B cell (primary cell): ENCODE results near the gene LSM5. TPM values are rescaled to one million over a fixed set of nuclear protein-coding genes. Genes with fewer than 3 reads are reported as not detected.

Experiments used
- ATAC-seq: fragments of 200-7000 bp; cut with Tn5 transposase; one replicate; pipeline ENCODE4 v1.10.0; 2021; ENCODE audit warnings: low read depth, mild to moderate bottlenecking, moderate number of reproducible peaks, moderate library complexity
- CTCF ChIA-PET: fragments of 350-600 bp; sonication (Branson Sonifier 250); formaldehyde crosslinking; loops from one replicate; lab custom pipeline; 2021; ENCODE audit warnings: antibody characterized with exemption, inconsistent platforms; lab: Charles Lee
- POLR2A ChIA-PET: fragments of 350-600 bp; sonication (Branson Sonifier 250); formaldehyde crosslinking; loops from one replicate; lab custom pipeline; 2021; ENCODE audit warnings: antibody characterized with exemption; lab: Charles Lee
- DNase-seq: peaks from one replicate; pipeline ENCODE4 v3.0.0; 2013
- H2AFZ ChIP-seq: 2 replicates; pipeline ENCODE4 v1.6.1; 2012; ENCODE audit warnings: mild to moderate bottlenecking, low read depth, low read length; ENCODE audit not compliant: insufficient read depth, poor library complexity, severe bottlenecking
- H3K27ac ChIP-seq, 2 donors: 1 replicate in 1 of 2; 2 replicates in 1 of 2; pipeline ENCODE4 v1.5.1; 2012 to 2013; ENCODE audit warnings: low read length in 2 of 2, mild to moderate bottlenecking in 2 of 2, moderate library complexity in 1 of 2
- H3K27me3 ChIP-seq, 4 experiments: fragments of 200-600 bp in 1 of 4; sonication (generic) in 1 of 4; replicated peaks in 1 of 4; 1 replicate in 2 of 4; 2 replicates in 2 of 4; pipeline versions ENCODE4 v1.6.1 to v1.7.0; 2013 to 2016; ENCODE audit warnings: low read length in 3 of 4, mild to moderate bottlenecking in 2 of 4, mixed read lengths in 1 of 4, moderate library complexity in 1 of 4; ENCODE audit not compliant: insufficient read depth in 4 of 4, control insufficient read depth in 3 of 4; ENCODE audit errors: control extremely low read depth in 1 of 4
- H3K36me3 ChIP-seq, 2 experiments: replicated peaks in 1 of 2; 1 replicate in 1 of 2; 2 replicates in 1 of 2; pipeline versions ENCODE4 v1.6.1 to v1.7.1; 2013; ENCODE audit warnings: low read length in 1 of 2; ENCODE audit not compliant: insufficient read depth in 2 of 2, control insufficient read depth in 1 of 2; ENCODE audit errors: control extremely low read depth in 1 of 2, extremely low read depth in 1 of 2
- H3K4me1 ChIP-seq, 2 donors: fragments of 200-600 bp in 1 of 2; sonication (generic) in 1 of 2; 1 replicate in 1 of 2; 2 replicates in 1 of 2; pipeline versions ENCODE4 v1.5.1 to v1.6.1; 2013 to 2017; ENCODE audit warnings: low read length in 2 of 2; ENCODE audit not compliant: control insufficient read depth in 2 of 2, insufficient read depth in 2 of 2
- H3K4me2 ChIP-seq: replicated peaks from 2 replicates; pipeline ENCODE3; 2012; ENCODE audit warnings: mild to moderate bottlenecking, low read depth, low read length; ENCODE audit not compliant: poor library complexity, severe bottlenecking
- H3K4me3 ChIP-seq, 5 experiments: fragments of 200-600 bp in 1 of 5; sonication (generic) in 1 of 5; 1 replicate in 3 of 5; 2 replicates in 2 of 5; pipeline versions ENCODE4 v1.5.1 to v1.7.0; 2011 to 2016; ENCODE audit warnings: low read length in 4 of 5, mild to moderate bottlenecking in 4 of 5, low read depth in 2 of 5, control low read depth in 1 of 5, moderate library complexity in 1 of 5; ENCODE audit not compliant: insufficient read depth in 1 of 5; ENCODE audit errors: control extremely low read depth in 1 of 5, extremely low read depth in 1 of 5
- H3K79me2 ChIP-seq: fragments of 200-600 bp; sonication (generic); one replicate; pipeline ENCODE4 v1.6.0; 2016; ENCODE audit warnings: low read length; ENCODE audit not compliant: control insufficient read depth, insufficient read depth
- H3K9ac ChIP-seq: fragments of 200-600 bp; sonication (generic); 2 replicates; pipeline ENCODE4 v1.6.1; 2017; ENCODE audit warnings: mild to moderate bottlenecking, low read length, moderate library complexity
- H3K9me3 ChIP-seq, 3 donors: one replicate each; pipeline versions ENCODE4 v1.6.1 to v1.7.1; 2013; ENCODE audit warnings: low read length in 2 of 3; ENCODE audit not compliant: control insufficient read depth in 2 of 3, insufficient read depth in 1 of 3; ENCODE audit errors: control extremely low read depth in 1 of 3
- H4K20me1 ChIP-seq: 2 replicates; pipeline ENCODE4 v1.6.0; 2012; ENCODE audit warnings: mild to moderate bottlenecking, low read length; ENCODE audit not compliant: insufficient read depth, control insufficient read depth, poor library complexity, severe bottlenecking
- H3K27ac Mint-ChIP-seq: one replicate; pipeline ENCODE4 v1.8.0; 2021; ENCODE audit warnings: mixed read lengths
- H3K27me3 Mint-ChIP-seq: one replicate; pipeline ENCODE4 v1.8.0; 2021; ENCODE audit warnings: mixed read lengths
- H3K4me1 Mint-ChIP-seq: one replicate; pipeline ENCODE4 v1.8.0; 2021; ENCODE audit warnings: mixed read lengths
- H3K4me3 Mint-ChIP-seq: one replicate; pipeline ENCODE4 v1.8.0; 2021; ENCODE audit warnings: mixed read lengths
- H3K9me3 Mint-ChIP-seq: one replicate; pipeline ENCODE4 v1.8.0; 2022; ENCODE audit warnings: mixed read lengths; ENCODE audit not compliant: insufficient read depth
- CTCF ChIP-seq: fragments of 200-600 bp; IDR thresholded peaks from one replicate; pipeline ENCODE4 v1.8.0; 2022; ENCODE audit warnings: antibody characterized with exemption, mild to moderate bottlenecking
- EZH2 ChIP-seq: IDR thresholded peaks from 2 replicates; pipeline ENCODE4 v1.6.1; 2012; ENCODE audit warnings: borderline replicate concordance, low read depth, mild to moderate bottlenecking, moderate library complexity, low read length; ENCODE audit not compliant: insufficient read depth, poor library complexity, severe bottlenecking
- WGBS: methylation state at CpG from one replicate; pipeline ENCODE4 v1.1.5; 2013; ENCODE audit warnings: missing lambda C conversion rate; ENCODE audit not compliant: insufficient coverage; 5-methylcytosine and 5-hydroxymethylcytosine counted together
- intact Hi-C: fragments of 100-400 bp; cut with micrococcal nuclease; formaldehyde crosslinking; loops from one replicate; pipeline ENCODE4 v1.10.0; 2022
- polyA plus RNA-seq: library from polyadenylated mRNA; depleted of rRNA; stranded (reverse); fragments of >200 nt; gene quantifications from 2 replicates; pipeline ENCODE4 v1.2.3, GENCODE V29; 2012
- total RNA-seq, 2 donors: library from RNA; stranded (reverse); fragments of 120-200 nt in 1 of 2; gene quantifications; 1 replicate in 1 of 2; 2 replicates in 1 of 2; pipeline versions ENCODE4 v1.2.3 to v1.2.4, GENCODE V29; 2013 to 2022

LSM5 gene
- total and polyA plus RNA-seq, 2 donors (not counting 1 experiment from before 2014, with no cell fraction given) = 11.8 to 34.7 TPM

- H3K27me3 ChIP-seq = peaks cover 0 to 6% (median 0%) of the 10 kb centered on the region in 4 experiments
- H3K79me2 ChIP-seq = no peaks in the 10 kb centered on the region
- no peak overlapping the region for H3K27ac Mint-ChIP-seq
- intact Hi-C loops = no loop called here
- no peaks in the 10 kb centered on the region for H3K4me1 Mint-ChIP-seq
- DNase-seq = no peak
- no peak for ATAC-seq
- POLR2A ChIA-PET = no interaction called here
- no peaks in the 10 kb centered on the region for H3K4me1 ChIP-seq
- H4K20me1 ChIP-seq = no peaks in the 10 kb centered on the region
- no peaks in the 10 kb centered on the region for H3K36me3 ChIP-seq
- no peaks in the 10 kb centered on the region for H3K9me3 ChIP-seq
- no peak overlapping the region for H2AFZ ChIP-seq
- no peaks in the 10 kb centered on the region for H3K9me3 Mint-ChIP-seq
- peaks cover 10% of the 10 kb centered on the region for H3K27me3 Mint-ChIP-seq
- no peak overlapping the region for H3K4me3 ChIP-seq
- no peak overlapping the region for H3K4me3 Mint-ChIP-seq
- H3K27ac ChIP-seq = no peak overlapping the region
- no peak overlapping the region for H3K9ac ChIP-seq
- WGBS = 81% methylated on average over 2 of the region's 2 CpGs
- H3K4me2 ChIP-seq = no peak overlapping the region
- TF ChIP-seq CTCF = no peak
- TF ChIP-seq EZH2 = no peak
- CTCF ChIA-PET = no interaction called here
Observed at GRCh38 chr7:32461484-32461883, 28.7 kb downstream of the LSM5 start.

GRCh38 chr7:32459788-32460187 lies 30.4 kb downstream of the LSM5 start:
- POLR2A ChIA-PET = no interaction called here
- no peak for DNase-seq
- CTCF ChIA-PET = no interaction called here
- Histone ChIP-seq H3K4me3 (no peak overlapping the region), H3K27me3 (peaks cover 0 to 6% (median 0%) of the 10 kb centered on the region in 4 experiments), H3K4me2 (no peak overlapping the region), H4K20me1 (no peaks in the 10 kb centered on the region), H3K9me3 (no peaks in the 10 kb centered on the region), H3K9ac (no peak overlapping the region), H3K27ac (no peak overlapping the region), H2AFZ (no peak overlapping the region), H3K4me1 (no peaks in the 10 kb centered on the region), H3K79me2 (no peaks in the 10 kb centered on the region), H3K36me3 (no peaks in the 10 kb centered on the region)
- H3K27ac Mint-ChIP-seq = no peak overlapping the region
- H3K27me3 Mint-ChIP-seq = peaks cover 10% of the 10 kb centered on the region
- TF ChIP-seq EZH2 (no peak), CTCF (no peak)
- WGBS = 100% methylated on average over 2 of the region's 2 CpGs
- H3K4me1 Mint-ChIP-seq = no peaks in the 10 kb centered on the region
- ATAC-seq = no peak
- no peaks in the 10 kb centered on the region for H3K9me3 Mint-ChIP-seq
- intact Hi-C loops = no loop called here
- H3K4me3 Mint-ChIP-seq = no peak overlapping the region
